Fibroblast of mammary gland (primary cell): ENCODE data around the gene PNPLA2.

Experiments used
- DNase-seq: peaks from one replicate; pipeline ENCODE4 v3.0.0-alpha.2; 2010; ENCODE audit warnings: low read depth
- H3K4me3 ChIP-seq: 2 replicates; pipeline ENCODE4 v1.5.1; 2011; ENCODE audit warnings: low read depth, mild to moderate bottlenecking, low read length, moderate library complexity; ENCODE audit not compliant: control insufficient read depth
- CTCF ChIP-seq: conservative IDR thresholded peaks from 2 replicates; pipeline ENCODE4 v1.5.1; 2011; ENCODE audit warnings: low read depth, low read length, inconsistent platforms; ENCODE audit not compliant: control insufficient read depth, insufficient read depth

PNPLA2 gene, protein sequence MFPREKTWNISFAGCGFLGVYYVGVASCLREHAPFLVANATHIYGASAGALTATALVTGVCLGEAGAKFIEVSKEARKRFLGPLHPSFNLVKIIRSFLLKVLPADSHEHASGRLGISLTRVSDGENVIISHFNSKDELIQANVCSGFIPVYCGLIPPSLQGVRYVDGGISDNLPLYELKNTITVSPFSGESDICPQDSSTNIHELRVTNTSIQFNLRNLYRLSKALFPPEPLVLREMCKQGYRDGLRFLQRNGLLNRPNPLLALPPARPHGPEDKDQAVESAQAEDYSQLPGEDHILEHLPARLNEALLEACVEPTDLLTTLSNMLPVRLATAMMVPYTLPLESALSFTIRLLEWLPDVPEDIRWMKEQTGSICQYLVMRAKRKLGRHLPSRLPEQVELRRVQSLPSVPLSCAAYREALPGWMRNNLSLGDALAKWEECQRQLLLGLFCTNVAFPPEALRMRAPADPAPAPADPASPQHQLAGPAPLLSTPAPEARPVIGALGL

GRCh38 chr11:818396-819128 lies at the start of gene PNPLA2:
PNPLA2 (plus strand) TSS chr11:818914; CDS start chr11:819719, 805 bp downstream.
- TF ChIP-seq CTCF = no peak
- peak within 1 kb of the TSS; percentile 65 for H3K4me3 ChIP-seq
- peak; percentile 69 for DNase-seq

DNA sequence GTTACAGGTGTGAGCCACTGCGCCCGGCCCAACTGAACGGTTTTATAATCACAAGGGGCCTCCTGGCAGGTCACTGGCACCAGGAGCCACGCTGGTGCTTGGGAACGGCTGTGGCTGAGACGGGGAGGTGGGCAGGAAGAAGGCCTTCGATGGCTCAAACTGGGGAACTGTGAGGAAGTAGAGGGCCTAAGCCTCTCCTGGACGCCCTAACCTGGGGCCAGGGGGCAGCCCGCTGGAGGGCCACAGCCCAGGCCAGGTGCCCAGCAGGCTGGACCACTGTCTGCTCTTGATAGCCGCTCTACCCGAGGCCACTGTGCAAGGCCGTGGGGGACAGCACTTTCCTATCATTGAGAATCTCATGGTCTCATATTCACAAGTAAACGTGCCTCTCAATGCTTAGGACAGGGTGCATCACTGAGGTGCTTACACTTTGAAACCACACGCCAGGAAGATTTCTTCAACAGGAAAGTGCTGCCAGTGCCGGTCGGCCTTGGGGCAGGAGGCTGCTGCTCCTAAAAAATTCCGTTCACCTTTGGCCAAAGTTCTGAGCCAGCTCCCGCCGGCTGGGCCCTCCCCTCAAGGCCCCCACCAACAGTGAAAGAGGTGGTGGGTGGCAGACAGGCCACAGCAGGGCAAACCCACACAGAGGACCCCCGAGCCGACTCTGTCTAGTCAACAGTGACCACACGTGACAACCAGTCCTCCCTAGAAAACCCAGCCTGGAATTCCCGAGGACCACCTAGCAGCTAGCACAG lies 48.6 kb upstream of the PNPLA2 start:
- no peak for TF ChIP-seq CTCF
- no peak for DNase-seq
- H3K4me3 ChIP-seq = no peak overlapping the region

DNA sequence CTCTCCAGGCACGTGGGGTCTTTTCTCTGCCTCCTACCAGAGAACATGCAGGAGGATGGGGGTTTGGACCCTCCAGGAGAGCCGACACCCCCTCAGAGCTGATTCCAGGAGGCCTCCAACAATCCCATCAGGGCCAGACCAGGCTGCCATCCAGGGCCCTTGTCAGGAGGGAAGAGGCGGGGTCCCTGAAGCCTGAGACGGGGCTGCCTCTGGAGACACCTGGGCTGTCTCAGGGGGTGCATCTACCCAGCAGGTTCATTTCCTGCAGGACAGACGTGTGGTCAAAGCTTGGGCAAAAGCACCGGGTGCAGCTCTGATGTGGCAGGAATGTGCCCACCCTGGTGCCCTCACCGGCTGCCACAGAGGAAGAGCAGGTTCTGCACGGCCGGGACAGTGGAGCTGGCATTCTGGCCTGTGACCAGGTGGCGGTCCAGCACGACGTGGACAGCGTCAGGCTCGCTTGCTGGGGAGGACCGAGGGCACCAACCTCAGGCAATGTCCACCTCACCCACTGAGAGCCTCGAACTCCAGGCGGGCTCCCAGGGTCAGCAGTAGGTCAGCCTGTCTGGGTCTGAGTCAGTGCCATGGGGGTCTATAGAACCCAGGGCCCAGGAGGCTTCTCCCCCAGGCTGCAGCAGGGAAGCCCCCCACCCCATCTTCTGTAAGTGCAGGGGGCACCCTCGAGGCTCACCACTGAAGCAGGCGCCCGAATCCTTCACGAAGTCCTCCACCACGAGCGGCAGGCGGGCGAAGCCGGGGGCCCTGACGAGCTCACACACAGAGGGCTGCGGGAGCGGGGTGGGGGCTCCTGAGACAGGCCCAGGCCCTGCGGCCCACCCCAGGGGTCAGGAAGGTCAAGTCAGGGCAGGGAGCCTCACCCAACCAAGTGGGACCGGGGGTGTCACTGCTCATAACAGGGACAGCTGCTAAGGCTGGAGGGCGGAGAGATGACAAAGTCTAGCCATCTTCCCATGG lies 47.8 kb upstream of the PNPLA2 start:
- no peak for DNase-seq
- no peak overlapping the region for H3K4me3 ChIP-seq

GRCh38 chr11:771617-772204 lies 47.0 kb upstream of the PNPLA2 start:
- no peak for TF ChIP-seq CTCF

More for the DNA sequence above, 47.8 kb upstream of the PNPLA2 start:
- no peak for TF ChIP-seq CTCF

GRCh38 chr11:772429-773390 lies 46.0 kb upstream of the PNPLA2 start:
- no peak for DNase-seq
- no peak overlapping the region for H3K4me3 ChIP-seq
- TF ChIP-seq CTCF = no peak

More at GRCh38 chr11:771617-772204, 47.0 kb upstream of the PNPLA2 start:
- H3K4me3 ChIP-seq = no peak overlapping the region
- no peak for DNase-seq
